ENCODE measurements around the gene APBB2.

DNA sequence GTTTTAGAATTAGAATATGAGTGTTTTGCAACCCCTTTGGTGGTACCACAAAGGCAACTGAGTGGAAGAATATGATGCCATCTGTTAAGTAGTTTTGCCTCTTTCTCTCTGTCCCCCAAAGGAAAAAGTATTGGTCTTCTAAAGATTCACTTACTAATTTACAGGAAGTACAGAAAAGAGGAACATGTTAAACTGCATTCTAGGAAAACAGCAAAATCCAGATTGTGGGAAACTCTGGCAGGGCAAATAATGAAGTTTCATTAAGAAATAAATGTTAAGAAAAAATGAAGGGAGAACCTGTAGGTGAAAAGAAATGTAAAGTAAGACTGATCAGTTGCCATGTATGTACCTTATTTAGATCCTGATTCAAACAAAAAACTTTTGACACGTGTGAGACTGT is 425.3 kb downstream of the APBB2 start:
- TF ChIP-seq, protein P1, sequence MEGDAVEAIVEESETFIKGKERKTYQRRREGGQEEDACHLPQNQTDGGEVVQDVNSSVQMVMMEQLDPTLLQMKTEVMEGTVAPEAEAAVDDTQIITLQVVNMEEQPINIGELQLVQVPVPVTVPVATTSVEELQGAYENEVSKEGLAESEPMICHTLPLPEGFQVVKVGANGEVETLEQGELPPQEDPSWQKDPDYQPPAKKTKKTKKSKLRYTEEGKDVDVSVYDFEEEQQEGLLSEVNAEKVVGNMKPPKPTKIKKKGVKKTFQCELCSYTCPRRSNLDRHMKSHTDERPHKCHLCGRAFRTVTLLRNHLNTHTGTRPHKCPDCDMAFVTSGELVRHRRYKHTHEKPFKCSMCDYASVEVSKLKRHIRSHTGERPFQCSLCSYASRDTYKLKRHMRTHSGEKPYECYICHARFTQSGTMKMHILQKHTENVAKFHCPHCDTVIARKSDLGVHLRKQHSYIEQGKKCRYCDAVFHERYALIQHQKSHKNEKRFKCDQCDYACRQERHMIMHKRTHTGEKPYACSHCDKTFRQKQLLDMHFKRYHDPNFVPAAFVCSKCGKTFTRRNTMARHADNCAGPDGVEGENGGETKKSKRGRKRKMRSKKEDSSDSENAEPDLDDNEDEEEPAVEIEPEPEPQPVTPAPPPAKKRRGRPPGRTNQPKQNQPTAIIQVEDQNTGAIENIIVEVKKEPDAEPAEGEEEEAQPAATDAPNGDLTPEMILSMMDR (IDR thresholded peaks at IDR 0.05; ENCODE audit: low read depth, low read length, missing input control) = no peak
- TF ChIP-seq, protein P2, sequence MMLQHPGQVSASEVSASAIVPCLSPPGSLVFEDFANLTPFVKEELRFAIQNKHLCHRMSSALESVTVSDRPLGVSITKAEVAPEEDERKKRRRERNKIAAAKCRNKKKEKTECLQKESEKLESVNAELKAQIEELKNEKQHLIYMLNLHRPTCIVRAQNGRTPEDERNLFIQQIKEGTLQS (IDR thresholded peaks at IDR 0.05) = no peak
- TF ChIP-seq, protein P3, sequence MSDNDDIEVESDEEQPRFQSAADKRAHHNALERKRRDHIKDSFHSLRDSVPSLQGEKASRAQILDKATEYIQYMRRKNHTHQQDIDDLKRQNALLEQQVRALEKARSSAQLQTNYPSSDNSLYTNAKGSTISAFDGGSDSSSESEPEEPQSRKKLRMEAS (IDR thresholded peaks at IDR 0.05) = no peak
- TF ChIP-seq RXRA (IDR thresholded peaks at IDR 0.05) (no peak), GABPA (IDR thresholded peaks at IDR 0.05 in 1 of 2, conservative IDR thresholded peaks at IDR 0.05 in 1 of 2) (no peak), RAD21 (IDR thresholded peaks at IDR 0.05) (no peak), SP1 (IDR thresholded peaks at IDR 0.05) (no peak), JUND (IDR thresholded peaks at IDR 0.05) (no peak), YY1 (IDR thresholded peaks at IDR 0.05) (no peak)
- TF ChIP-seq, protein P4, sequence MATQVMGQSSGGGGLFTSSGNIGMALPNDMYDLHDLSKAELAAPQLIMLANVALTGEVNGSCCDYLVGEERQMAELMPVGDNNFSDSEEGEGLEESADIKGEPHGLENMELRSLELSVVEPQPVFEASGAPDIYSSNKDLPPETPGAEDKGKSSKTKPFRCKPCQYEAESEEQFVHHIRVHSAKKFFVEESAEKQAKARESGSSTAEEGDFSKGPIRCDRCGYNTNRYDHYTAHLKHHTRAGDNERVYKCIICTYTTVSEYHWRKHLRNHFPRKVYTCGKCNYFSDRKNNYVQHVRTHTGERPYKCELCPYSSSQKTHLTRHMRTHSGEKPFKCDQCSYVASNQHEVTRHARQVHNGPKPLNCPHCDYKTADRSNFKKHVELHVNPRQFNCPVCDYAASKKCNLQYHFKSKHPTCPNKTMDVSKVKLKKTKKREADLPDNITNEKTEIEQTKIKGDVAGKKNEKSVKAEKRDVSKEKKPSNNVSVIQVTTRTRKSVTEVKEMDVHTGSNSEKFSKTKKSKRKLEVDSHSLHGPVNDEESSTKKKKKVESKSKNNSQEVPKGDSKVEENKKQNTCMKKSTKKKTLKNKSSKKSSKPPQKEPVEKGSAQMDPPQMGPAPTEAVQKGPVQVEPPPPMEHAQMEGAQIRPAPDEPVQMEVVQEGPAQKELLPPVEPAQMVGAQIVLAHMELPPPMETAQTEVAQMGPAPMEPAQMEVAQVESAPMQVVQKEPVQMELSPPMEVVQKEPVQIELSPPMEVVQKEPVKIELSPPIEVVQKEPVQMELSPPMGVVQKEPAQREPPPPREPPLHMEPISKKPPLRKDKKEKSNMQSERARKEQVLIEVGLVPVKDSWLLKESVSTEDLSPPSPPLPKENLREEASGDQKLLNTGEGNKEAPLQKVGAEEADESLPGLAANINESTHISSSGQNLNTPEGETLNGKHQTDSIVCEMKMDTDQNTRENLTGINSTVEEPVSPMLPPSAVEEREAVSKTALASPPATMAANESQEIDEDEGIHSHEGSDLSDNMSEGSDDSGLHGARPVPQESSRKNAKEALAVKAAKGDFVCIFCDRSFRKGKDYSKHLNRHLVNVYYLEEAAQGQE (IDR thresholded peaks at IDR 0.05) = no peak
- TF ChIP-seq, protein P5, sequence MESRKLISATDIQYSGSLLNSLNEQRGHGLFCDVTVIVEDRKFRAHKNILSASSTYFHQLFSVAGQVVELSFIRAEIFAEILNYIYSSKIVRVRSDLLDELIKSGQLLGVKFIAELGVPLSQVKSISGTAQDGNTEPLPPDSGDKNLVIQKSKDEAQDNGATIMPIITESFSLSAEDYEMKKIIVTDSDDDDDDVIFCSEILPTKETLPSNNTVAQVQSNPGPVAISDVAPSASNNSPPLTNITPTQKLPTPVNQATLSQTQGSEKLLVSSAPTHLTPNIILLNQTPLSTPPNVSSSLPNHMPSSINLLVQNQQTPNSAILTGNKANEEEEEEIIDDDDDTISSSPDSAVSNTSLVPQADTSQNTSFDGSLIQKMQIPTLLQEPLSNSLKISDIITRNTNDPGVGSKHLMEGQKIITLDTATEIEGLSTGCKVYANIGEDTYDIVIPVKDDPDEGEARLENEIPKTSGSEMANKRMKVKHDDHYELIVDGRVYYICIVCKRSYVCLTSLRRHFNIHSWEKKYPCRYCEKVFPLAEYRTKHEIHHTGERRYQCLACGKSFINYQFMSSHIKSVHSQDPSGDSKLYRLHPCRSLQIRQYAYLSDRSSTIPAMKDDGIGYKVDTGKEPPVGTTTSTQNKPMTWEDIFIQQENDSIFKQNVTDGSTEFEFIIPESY (IDR thresholded peaks at IDR 0.05) = no peak

All from liver (tissue), 3 donors.